H9 (cell line): Measurements from ENCODE around the gene BNIP1. TPM values are rescaled to one million over a fixed set of nuclear protein-coding genes. Genes with fewer than 3 reads are reported as not detected.

Experiments
- DNase-seq: peaks from one replicate; pipeline ENCODE4 v3.0.0-alpha.2; 2017
- H2AFZ ChIP-seq: one replicate; pipeline ENCODE4 v1.6.1; 2013; ENCODE audit warnings: mild to moderate bottlenecking, low read length, control low read depth, moderate library complexity
- H2AK5ac ChIP-seq: 2 replicates; pipeline ENCODE4 v1.6.1; 2013; ENCODE audit warnings: low read length, control low read depth, mixed read lengths; ENCODE audit not compliant: insufficient read length
- H2BK120ac ChIP-seq: one replicate; pipeline ENCODE4 v1.6.1; 2013; ENCODE audit warnings: low read depth, mild to moderate bottlenecking, low read length, control low read depth, inconsistent platforms; ENCODE audit not compliant: poor library complexity, severe bottlenecking
- H2BK12ac ChIP-seq: 2 replicates; pipeline ENCODE4 v1.6.1; 2013; ENCODE audit warnings: low read length, control low read depth, mixed read lengths, low read depth; ENCODE audit not compliant: insufficient read length
- H2BK15ac ChIP-seq: 2 replicates; pipeline ENCODE4 v1.6.1; 2013; ENCODE audit warnings: low read depth, low read length, control low read depth
- H2BK20ac ChIP-seq: one replicate; pipeline ENCODE4 v1.6.1; 2013; ENCODE audit warnings: low read depth, mild to moderate bottlenecking, low read length, control low read depth, inconsistent platforms; ENCODE audit not compliant: poor library complexity, severe bottlenecking
- H2BK5ac ChIP-seq: 2 replicates; pipeline ENCODE4 v1.6.1; 2013; ENCODE audit warnings: low read length, control low read depth, mixed read lengths; ENCODE audit not compliant: insufficient read length
- H3K14ac ChIP-seq: 2 replicates; pipeline ENCODE4 v1.6.1; 2013; ENCODE audit warnings: low read length, control low read depth; ENCODE audit not compliant: insufficient read depth
- H3K18ac ChIP-seq: 2 replicates; pipeline ENCODE4 v1.6.1; 2013; ENCODE audit warnings: low read depth, mild to moderate bottlenecking, mixed read lengths, low read length, control low read depth; ENCODE audit not compliant: insufficient read length
- H3K23ac ChIP-seq: 2 replicates; pipeline ENCODE4 v1.6.1; 2013; ENCODE audit warnings: low read length, control low read depth, mixed read lengths, low read depth; ENCODE audit not compliant: insufficient read length
- H3K23me2 ChIP-seq: 2 replicates; pipeline ENCODE4 v1.6.1; 2013; ENCODE audit warnings: low read depth, mild to moderate bottlenecking, mixed read lengths, low read length, control low read depth; ENCODE audit not compliant: insufficient read length, poor library complexity, severe bottlenecking
- H3K27ac ChIP-seq: 2 replicates; pipeline ENCODE4 v1.5.1; 2013; ENCODE audit warnings: low read length, control low read depth, mixed read lengths, low read depth; ENCODE audit not compliant: insufficient read length
- H3K27me3 ChIP-seq: 2 replicates; pipeline ENCODE4 v1.6.1; 2013; ENCODE audit warnings: low read length, control low read depth, inconsistent platforms; ENCODE audit not compliant: insufficient read depth
- H3K4ac ChIP-seq: 2 replicates; pipeline ENCODE4 v1.6.1; 2013; ENCODE audit warnings: low read depth, mild to moderate bottlenecking, control low read depth, inconsistent platforms, low read length, moderate library complexity
- H3K4me1 ChIP-seq: 2 replicates; pipeline ENCODE4 v1.6.1; 2013; ENCODE audit warnings: low read length, control low read depth, inconsistent platforms; ENCODE audit not compliant: insufficient read depth
- H3K4me2 ChIP-seq: 2 replicates; pipeline ENCODE4 v1.6.1; 2013; ENCODE audit warnings: low read length, control low read depth, mixed read lengths; ENCODE audit not compliant: insufficient read length, insufficient read depth
- H3K56ac ChIP-seq: 2 replicates; pipeline ENCODE4 v1.6.1; 2013; ENCODE audit warnings: low read depth, mild to moderate bottlenecking, mixed read lengths, low read length, control low read depth; ENCODE audit not compliant: insufficient read length
- H3K79me1 ChIP-seq: 2 replicates; pipeline ENCODE4 v1.6.1; 2013; ENCODE audit warnings: low read depth, mild to moderate bottlenecking, moderate library complexity, low read length, control low read depth, inconsistent platforms; ENCODE audit not compliant: insufficient read depth, poor library complexity, severe bottlenecking
- H3K79me2 ChIP-seq: 2 replicates; pipeline ENCODE4 v1.6.1; 2013; ENCODE audit warnings: low read length, control low read depth, inconsistent platforms; ENCODE audit not compliant: insufficient read depth
- H3K9ac ChIP-seq: 2 replicates; pipeline ENCODE4 v1.6.1; 2013; ENCODE audit warnings: low read length, control low read depth, mixed read lengths; ENCODE audit not compliant: insufficient read length; ENCODE audit errors: extremely low read depth
- H3K9me3 ChIP-seq: one replicate; pipeline ENCODE4 v1.6.1; 2013; ENCODE audit warnings: low read depth, low read length, inconsistent platforms; ENCODE audit not compliant: control insufficient read depth
- H3T11ph ChIP-seq: one replicate; pipeline ENCODE4 v1.6.1; 2013; ENCODE audit warnings: mild to moderate bottlenecking, low read length, control low read depth, inconsistent platforms
- H4K20me1 ChIP-seq: one replicate; pipeline ENCODE4 v1.6.1; 2013; ENCODE audit not compliant: control insufficient read depth, insufficient read length, insufficient read depth
- H4K5ac ChIP-seq: 2 replicates; pipeline ENCODE4 v1.6.1; 2013; ENCODE audit warnings: low read depth, mild to moderate bottlenecking, mixed read lengths, low read length, control low read depth; ENCODE audit not compliant: insufficient read length
- H4K8ac ChIP-seq: replicated peaks from 2 replicates; pipeline ENCODE4 v1.6.1; 2013; ENCODE audit warnings: low read length, control low read depth, mixed read lengths, low read depth; ENCODE audit not compliant: insufficient read length
- H4K91ac ChIP-seq: 2 replicates; pipeline ENCODE4 v1.6.1; 2013; ENCODE audit warnings: low read depth, mild to moderate bottlenecking, moderate library complexity, mixed read lengths, low read length, control low read depth; ENCODE audit not compliant: insufficient read length
- H3K27ac Mint-ChIP-seq, 3 experiments: 2 replicates in 2 of 3; 3 replicates in 1 of 3; pipeline ENCODE4 v1.8.0; 2020 to 2021; ENCODE audit warnings: mixed read lengths in 3 of 3, mild to moderate bottlenecking in 1 of 3, moderate library complexity in 1 of 3
- H3K27me3 Mint-ChIP-seq: 2 replicates; pipeline ENCODE4 v1.8.0; 2021; ENCODE audit warnings: low read depth, mild to moderate bottlenecking, moderate library complexity, mixed read lengths
- H3K36me3 Mint-ChIP-seq, 3 experiments: 2 replicates in 2 of 3; 3 replicates in 1 of 3; pipeline ENCODE4 v1.8.0; 2020 to 2021; ENCODE audit warnings: low read depth in 3 of 3, mixed read lengths in 3 of 3; ENCODE audit not compliant: insufficient read depth in 1 of 3
- H3K4me1 Mint-ChIP-seq, 2 experiments: 2 replicates each; pipeline ENCODE4 v1.8.0; 2020; ENCODE audit warnings: mixed read lengths in 2 of 2
- H3K4me3 Mint-ChIP-seq, 2 experiments: 2 replicates in 1 of 2; 3 replicates in 1 of 2; pipeline ENCODE4 v1.8.0; 2020 to 2021; ENCODE audit warnings: mild to moderate bottlenecking in 2 of 2, mixed read lengths in 2 of 2, moderate library complexity in 1 of 2
- H3K9me3 Mint-ChIP-seq, 2 experiments: 2 replicates in 1 of 2; 3 replicates in 1 of 2; pipeline ENCODE4 v1.8.0; 2020; ENCODE audit warnings: mild to moderate bottlenecking in 2 of 2, mixed read lengths in 2 of 2, moderate library complexity in 1 of 2
- CTCF ChIP-seq: fragments of 200-600 bp; sonication (generic); conservative IDR thresholded peaks from 3 replicates; pipeline ENCODE4 v1.8.0; 2021; ENCODE audit warnings: antibody characterized with exemption, mild to moderate bottlenecking
- total RNA-seq: library from RNA; stranded (reverse); gene quantifications from 2 replicates; pipeline ENCODE4 v1.2.1, GENCODE V29; 2021

Gene BNIP1
- total RNA-seq, 1 experiment from 2014 or later, result 8.8 TPM

GRCh38 chr5:173098787-173099186 lies 45.5 kb upstream of the BNIP1 start:
- no peak overlapping the region for H3K4me2 ChIP-seq
- H3K9ac ChIP-seq, result no peak overlapping the region
- H3K27me3 ChIP-seq, result no peaks in the 10 kb centered on the region
- H3K9me3 Mint-ChIP-seq, result peaks cover 9 to 12% of the 10 kb centered on the region in 2 experiments
- no peaks in the 10 kb centered on the region for H3K4me1 ChIP-seq
- no peak overlapping the region for H4K5ac ChIP-seq
- H3T11ph ChIP-seq, result no peak overlapping the region
- no peak overlapping the region for H3K4ac ChIP-seq
- H3K4me3 Mint-ChIP-seq, result no peak overlapping the region
- H4K20me1 ChIP-seq, result no peaks in the 10 kb centered on the region
- H2BK15ac ChIP-seq, result no peak overlapping the region
- no peak overlapping the region for H3K18ac ChIP-seq
- no peaks in the 10 kb centered on the region for H3K79me2 ChIP-seq
- H3K23me2 ChIP-seq, result no peaks in the 10 kb centered on the region
- no peaks in the 10 kb centered on the region for H3K79me1 ChIP-seq
- no peaks in the 10 kb centered on the region for H3K27me3 Mint-ChIP-seq
- H2BK5ac ChIP-seq, result no peak overlapping the region
- no peak overlapping the region for H4K91ac ChIP-seq
- H3K14ac ChIP-seq, result no peak overlapping the region
- peaks cover 3 to 9% (median 8%) of the 10 kb centered on the region in 3 experiments; a peak in 6 of 7 replicates for H3K36me3 Mint-ChIP-seq
- no peak for TF ChIP-seq CTCF
- H3K27ac ChIP-seq, result no peak overlapping the region
- H2AK5ac ChIP-seq, result no peak overlapping the region
- no peaks in the 10 kb centered on the region for H3K9me3 ChIP-seq
- H4K8ac ChIP-seq, result no peak overlapping the region
- H3K23ac ChIP-seq, result no peak overlapping the region
- peak overlapping the region in 1 of 3 experiments; percentile 75; a peak in 1 of 7 replicates for H3K27ac Mint-ChIP-seq
- no peak for DNase-seq
- H2BK20ac ChIP-seq, result no peak overlapping the region
- no peak overlapping the region for H2BK120ac ChIP-seq
- H2BK12ac ChIP-seq, result no peak overlapping the region
- H2AFZ ChIP-seq, result no peak overlapping the region
- H3K4me1 Mint-ChIP-seq, result no peaks in the 10 kb centered on the region
- no peak overlapping the region for H3K56ac ChIP-seq
